PC-3 (cell line): ENCODE data around the gene FBXO42.

Experiments used
- CTCF ChIP-seq: fragments of 300-600 bp; sonication (generic); conservative IDR thresholded peaks from 2 replicates; pipeline ENCODE4 v1.5.1; 2017; ENCODE audit warnings: antibody characterized with exemption, low read depth, mild to moderate bottlenecking, low read length
- EZH2phosphoT487 ChIP-seq: fragments of 300-600 bp; sonication (generic); IDR thresholded peaks from 2 replicates; pipeline ENCODE4 v1.6.1; 2018; ENCODE audit warnings: mild to moderate bottlenecking, antibody characterized with exemption, low read length, borderline replicate concordance

- TF ChIP-seq CTCF, result no peak
- no peak for TF ChIP-seq EZH2phosphoT487
Measured at GRCh38 chr1:16218674-16219071, 133.6 kb downstream of the FBXO42 start.
